Heart right ventricle (tissue), 16 donors: ENCODE results near the gene TIMM29. TPM values are rescaled to one million over a fixed set of nuclear protein-coding genes. Genes with fewer than 3 reads are reported as not detected.

Source experiments
- ATAC-seq, 8 donors: fragments of 200-7000 bp; cut with Tn5 transposase; one replicate each; pipeline ENCODE4 v1.9.1; 2020; ENCODE audit warnings: mild to moderate bottlenecking in 8 of 8, moderate library complexity in 8 of 8, moderate number of reproducible peaks in 1 of 8
- DNase-seq, 2 donors: peaks; one replicate each; pipeline ENCODE4 v3.0.0-alpha.2; 2020
- H3K27ac ChIP-seq, 10 donors: fragments of 200-600 bp; sonication (generic) in 2 of 10; one replicate each; pipeline versions ENCODE4 v1.5.0 to v1.8.0; 2020 to 2022; ENCODE audit warnings: mild to moderate bottlenecking in 3 of 10
- H3K27me3 ChIP-seq, 7 donors: fragments of 200-600 bp; one replicate each; pipeline ENCODE4 v1.8.0; 2021 to 2022; ENCODE audit warnings: mild to moderate bottlenecking in 2 of 7
- H3K36me3 ChIP-seq, 9 donors: fragments of 200-600 bp; sonication (generic) in 1 of 9; one replicate each; pipeline versions ENCODE4 v1.5.0 to v1.8.0; 2020 to 2022; ENCODE audit warnings: mild to moderate bottlenecking in 2 of 9
- H3K4me1 ChIP-seq, 9 donors: fragments of 200-600 bp; sonication (generic) in 1 of 9; one replicate each; pipeline versions ENCODE4 v1.5.0 to v1.8.0; 2020 to 2022; ENCODE audit warnings: mild to moderate bottlenecking in 4 of 9
- H3K4me3 ChIP-seq, 10 donors: fragments of 200-600 bp; sonication (generic) in 2 of 10; one replicate each; pipeline versions ENCODE4 v1.5.0 to v1.8.0; 2020 to 2022; ENCODE audit warnings: mild to moderate bottlenecking in 7 of 10, moderate library complexity in 2 of 10
- H3K9me3 ChIP-seq, 11 donors: fragments of 200-600 bp in 10 of 11; sonication (generic) in 2 of 11; one replicate each; pipeline versions ENCODE4 v1.5.0 to v1.8.0; 2013 to 2022; ENCODE audit warnings: mild to moderate bottlenecking in 2 of 11, control low read depth in 1 of 11, moderate library complexity in 1 of 11
- WGBS, 2 donors: extraction: QIAGEN DNeasy Blood & Tissue Kit; methylation state at CpG; one replicate each; pipeline ENCODE4 v1.1.7; 2013; ENCODE audit warnings: inconsistent platforms in 1 of 2; 5-methylcytosine and 5-hydroxymethylcytosine counted together
- intact Hi-C, 10 donors: fragments of 100-400 bp; cut with DNase I; formaldehyde crosslinking; loops; one replicate each; pipeline versions ENCODE4 v1.11.1 to v1.14.2; 2022
- polyA plus RNA-seq, 2 donors: library from polyadenylated mRNA; stranded (reverse); fragments of 200-250 nt; gene quantifications; one replicate each; pipeline ENCODE4 v1.2.3, GENCODE V29; 2013
- total RNA-seq, 10 donors: library from RNA; stranded (reverse); fragmentation: NEBNext Ultra II Directional in 3 of 10; extraction: Animal tissue kit (Norgen Biotek cat#: 25700) in 3 of 10; gene quantifications; one replicate each; pipeline versions ENCODE4 v1.2.1 to v1.2.4, GENCODE V29; 2021 to 2023
- TF ChIP-seq, protein P1 (sequence below), 9 donors: fragments of 200-600 bp; sonication (generic) in 2 of 9; IDR thresholded peaks; one replicate each; pipeline versions ENCODE4 v1.5.0 to v1.8.0; 2021 to 2022; ENCODE audit warnings: antibody characterized with exemption in 9 of 9, mild to moderate bottlenecking in 5 of 9, moderate library complexity in 1 of 9
- donor health status: Arrhythmogenic right ventricular cardiomyopathy.
- donor health status: ischemic (EF 13 %, LVEDD 7.1; RV severe dilation, severe dysfunction).
- donor health status: healthy with polysubstance abuse.
- donor health status: DM: no; HTN: yes; CAD: no.
- donor health status: DM: no; HTN: no; CAD: no.
- donor health status: ischemic (EF 25% LVEDD 6.9; RV normal size, moderate dysfunction).
- donor health status: ischemic (EF 25% LVEDD 5.7; RV mildly dilated, moderate dysfunction).
- donor health status: healthy.
- donor health status: DM: yes; HTN: yes; CAD: no.
- donor health status: Ischemic cardiomyopathy.
- donor health status: ischemic (EF 35%, LVEDD 5.7; RV mildly dilated, moderate dysfunction).
- donor health status: nonischemic (EF 11% LVEDD 7.7; RV severe dilation, severe dysfunction).
- donor health status: DM: yes; HTN: yes; CAD: no.
- donor health status: PGD.
- donor health status: ischemic (EF 29% LVEDD 5.4; RV normal size, mild dysfunction).
- donor health status: nonischemic (EF 23%, LVEDD 6.1; RV moderate dilation, normal function).

Gene TIMM29
- total and polyA plus RNA-seq, 12 donors = 10.8 to 17.3 (median 14.7) TPM

GRCh38 chr19:10962863-10963262 is 34.3 kb downstream of the TIMM29 start:
- Histone ChIP-seq H3K27ac (no peak overlapping the region), H3K4me1 (peaks cover 0 to 29% (median 17%) of the 10 kb centered on the region in 9 donors), H3K9me3 (no peaks in the 10 kb centered on the region), H3K36me3 (no peaks in the 10 kb centered on the region), H3K27me3 (no peaks in the 10 kb centered on the region), H3K4me3 (no peak overlapping the region)
- WGBS, 2 donors = 87 to 89% methylated on average over 10 of the region's 10 CpGs
- intact Hi-C loops = no loop called here
- no peak for ATAC-seq
- no peak for DNase-seq
- TF ChIP-seq, protein P1, sequence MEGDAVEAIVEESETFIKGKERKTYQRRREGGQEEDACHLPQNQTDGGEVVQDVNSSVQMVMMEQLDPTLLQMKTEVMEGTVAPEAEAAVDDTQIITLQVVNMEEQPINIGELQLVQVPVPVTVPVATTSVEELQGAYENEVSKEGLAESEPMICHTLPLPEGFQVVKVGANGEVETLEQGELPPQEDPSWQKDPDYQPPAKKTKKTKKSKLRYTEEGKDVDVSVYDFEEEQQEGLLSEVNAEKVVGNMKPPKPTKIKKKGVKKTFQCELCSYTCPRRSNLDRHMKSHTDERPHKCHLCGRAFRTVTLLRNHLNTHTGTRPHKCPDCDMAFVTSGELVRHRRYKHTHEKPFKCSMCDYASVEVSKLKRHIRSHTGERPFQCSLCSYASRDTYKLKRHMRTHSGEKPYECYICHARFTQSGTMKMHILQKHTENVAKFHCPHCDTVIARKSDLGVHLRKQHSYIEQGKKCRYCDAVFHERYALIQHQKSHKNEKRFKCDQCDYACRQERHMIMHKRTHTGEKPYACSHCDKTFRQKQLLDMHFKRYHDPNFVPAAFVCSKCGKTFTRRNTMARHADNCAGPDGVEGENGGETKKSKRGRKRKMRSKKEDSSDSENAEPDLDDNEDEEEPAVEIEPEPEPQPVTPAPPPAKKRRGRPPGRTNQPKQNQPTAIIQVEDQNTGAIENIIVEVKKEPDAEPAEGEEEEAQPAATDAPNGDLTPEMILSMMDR (IDR thresholded peaks at IDR 0.05) = no peak

DNA sequence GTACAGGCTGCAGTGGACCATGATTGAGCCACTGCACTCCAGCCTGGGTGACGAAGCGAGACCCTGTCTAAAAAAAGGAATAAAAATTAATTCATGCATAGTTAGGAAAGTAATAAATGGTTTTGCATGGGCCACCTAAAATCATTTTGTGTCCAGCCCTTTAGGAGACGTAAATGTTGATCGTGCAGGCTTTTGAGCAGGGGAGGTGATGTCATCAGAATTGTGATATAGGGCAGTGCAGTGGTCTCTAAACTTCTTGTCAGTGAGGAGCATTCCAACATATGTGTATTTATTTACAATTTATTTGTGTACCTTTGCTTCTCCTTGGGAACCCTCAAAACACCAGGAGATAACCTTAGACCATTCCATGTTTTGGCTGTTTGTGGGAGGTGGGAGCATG is 35.3 kb downstream of the TIMM29 start:
- 83 to 87% methylated on average over 4 of the region's 4 CpGs for WGBS, 2 donors
- TF ChIP-seq, protein P1 (IDR thresholded peaks at IDR 0.05) = no peak
- H3K27me3 ChIP-seq = no peaks in the 10 kb centered on the region
- DNase-seq (no peak), ATAC-seq (no peak)
- H3K27ac ChIP-seq = no peak overlapping the region
- H3K4me1 ChIP-seq = peaks cover 0 to 39% (median 26%) of the 10 kb centered on the region in 9 donors
- no peaks in the 10 kb centered on the region for H3K36me3 ChIP-seq
- intact Hi-C loops = no loop called here
- H3K4me3 ChIP-seq = no peak overlapping the region
- H3K9me3 ChIP-seq = no peaks in the 10 kb centered on the region

DNA sequence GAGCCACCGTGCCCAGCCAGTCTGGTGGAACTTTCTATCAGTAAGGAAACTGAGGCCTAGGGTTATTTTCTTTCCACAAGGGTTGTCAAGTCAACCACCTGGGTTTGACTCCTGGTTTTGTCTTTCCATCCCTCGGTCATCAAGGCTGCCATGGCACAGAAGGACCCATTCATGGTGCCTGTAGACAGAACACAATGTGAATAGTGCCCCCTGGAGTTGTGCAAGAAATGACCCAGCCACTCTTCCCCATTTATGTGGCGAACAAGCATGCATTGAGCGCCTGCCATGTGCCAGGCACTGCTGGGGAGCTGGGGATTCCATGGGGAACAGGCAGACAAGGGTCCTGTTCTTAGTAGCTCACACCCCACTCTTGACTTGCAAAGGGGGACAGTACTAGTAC is 36.3 kb downstream of the TIMM29 start:
- no peak overlapping the region for H3K4me3 ChIP-seq
- no peak overlapping the region for H3K27ac ChIP-seq
- H3K27me3 ChIP-seq = no peaks in the 10 kb centered on the region
- 97 to 98% methylated on average over 4 of the region's 4 CpGs for WGBS, 2 donors
- intact Hi-C loops = no loop called here
- peaks cover 0 to 39% (median 23%) of the 10 kb centered on the region in 9 donors for H3K4me1 ChIP-seq
- TF ChIP-seq, protein P1 (IDR thresholded peaks at IDR 0.05) = no peak
- no peaks in the 10 kb centered on the region for H3K36me3 ChIP-seq
- no peak for ATAC-seq
- no peak for DNase-seq
- no peaks in the 10 kb centered on the region for H3K9me3 ChIP-seq

- Histone ChIP-seq H3K27me3 (no peaks in the 10 kb centered on the region), H3K4me3 (no peak overlapping the region), H3K27ac (no peak overlapping the region), H3K36me3 (no peaks in the 10 kb centered on the region), H3K4me1 (peaks cover 0 to 37% (median 20%) of the 10 kb centered on the region in 9 donors), H3K9me3 (no peaks in the 10 kb centered on the region)
- intact Hi-C loops = no loop called here
- DNase-seq = no peak
- no peak for ATAC-seq
- TF ChIP-seq, protein P1 (IDR thresholded peaks at IDR 0.05) = no peak
- 80 to 85% methylated on average over 6 of the region's 6 CpGs for WGBS, 2 donors
These were observed 36.8 kb downstream of the TIMM29 start for GRCh38 chr19:10965398-10965797.
